K562 (cell line): ENCODE data around the gene GFOD2. TPM values are rescaled to one million over a fixed set of nuclear protein-coding genes. Genes with fewer than 3 reads are reported as not detected.

ENCODE experiments used
- BACH1 ChIP-seq: fragments of 200-800 bp; sonication (Bioruptor generic); IDR thresholded peaks from 2 replicates; pipeline ENCODE4 v1.6.1; 2016; ENCODE audit warnings: missing genetic modification characterization, missing compliant biosample characterization
- BCOR ChIP-seq: fragments of 450-650 bp; IDR thresholded peaks from 2 replicates; pipeline ENCODE4 v1.6.1; 2016
- BRCA1 ChIP-seq, 2 experiments: fragments of 450-650 bp in 1 of 2; sonication (generic) in 1 of 2; formaldehyde crosslinking in 1 of 2; IDR thresholded peaks; 2 replicates each; pipeline versions ENCODE4 v1.5.0 to v1.6.1; 2017 to 2020; ENCODE audit warnings: mild to moderate bottlenecking in 1 of 2, missing genetic modification reagents in 1 of 2
- COPS2 ChIP-seq: fragments of 450-650 bp; conservative IDR thresholded peaks from 2 replicates; pipeline ENCODE4 v1.6.1; 2016; ENCODE audit warnings: mild to moderate bottlenecking, moderate library complexity
- DMBX1 ChIP-seq: fragments of 250-450 bp; sonication (Bioruptor Pico); IDR thresholded peaks from 2 replicates; pipeline ENCODE4 v1.8.0; 2022; ENCODE audit warnings: inconsistent platforms, mild to moderate bottlenecking, moderate library complexity, borderline replicate concordance
- FOXK1 ChIP-seq: sonication (generic); formaldehyde crosslinking; IDR thresholded peaks from 2 replicates; pipeline ENCODE4 v1.8.0; 2022; ENCODE audit warnings: missing genetic modification reagents, mild to moderate bottlenecking, borderline replicate concordance
- HMBOX1 ChIP-seq: sonication (generic); IDR thresholded peaks from 2 replicates; pipeline ENCODE4 v1.6.1; 2016
- ID3 ChIP-seq, 2 experiments: fragments of 250-450 bp in 1 of 2; fragments of 450-650 bp in 1 of 2; sonication (Bioruptor Pico) in 1 of 2; IDR thresholded peaks; 2 replicates each; pipeline versions ENCODE4 v1.6.1 to v1.8.0; 2016 to 2021; ENCODE audit warnings: mild to moderate bottlenecking in 2 of 2, moderate library complexity in 2 of 2, missing compliant biosample characterization in 1 of 2, missing genetic modification characterization in 1 of 2
- KAT2B ChIP-seq: IDR thresholded peaks from one replicate; pipeline ENCODE4 v1.6.1; 2012; ENCODE audit warnings: low read depth, mild to moderate bottlenecking, control low read depth, inconsistent platforms, low read length, moderate library complexity
- KAT8 ChIP-seq: fragments of 450-650 bp; IDR thresholded peaks from 2 replicates; pipeline ENCODE4 v1.6.1; 2016; ENCODE audit warnings: low read depth, mild to moderate bottlenecking
- NR3C1 ChIP-seq: sonication (generic); formaldehyde crosslinking; IDR thresholded peaks from 2 replicates; pipeline ENCODE4 v1.8.1; 2022; ENCODE audit warnings: missing genetic modification reagents
- OTX1 ChIP-seq: fragments of 450-650 bp; formaldehyde crosslinking; IDR thresholded peaks from 2 replicates; pipeline ENCODE4 v1.4.0; 2022; ENCODE audit warnings: mild to moderate bottlenecking
- PKNOX1 ChIP-seq: fragments of 450-650 bp; IDR thresholded peaks from 2 replicates; pipeline ENCODE4 v1.6.1; 2016
- RBM39 ChIP-seq: fragments of 200-400 bp; formaldehyde crosslinking; optimal IDR thresholded peaks from 2 replicates; pipeline ENCODE3; 2018; ENCODE audit warnings: low read depth, low read length
- RCOR1 ChIP-seq, 2 experiments: IDR thresholded peaks; 2 replicates each; pipeline ENCODE4 v1.6.1; 2012; ENCODE audit warnings: low read depth in 2 of 2, low read length in 2 of 2, borderline replicate concordance in 1 of 2, improper control_type of control experiment in 1 of 2
- SAP30 ChIP-seq: fragments of 200-600 bp; sonication (generic); IDR thresholded peaks from 2 replicates; pipeline ENCODE4 v1.6.1; 2012; ENCODE audit warnings: borderline replicate concordance, low read depth, mild to moderate bottlenecking, moderate library complexity, low read length, control low read depth, inconsistent platforms; ENCODE audit not compliant: insufficient read depth, poor library complexity, severe bottlenecking
- SPI1 ChIP-seq: IDR thresholded peaks from 2 replicates; pipeline ENCODE4 v1.6.1; 2011; ENCODE audit warnings: low read depth, low read length, control low read depth, borderline replicate concordance
- SREBF1 ChIP-seq: fragments of 150-350 bp; IDR thresholded peaks from 2 replicates; pipeline ENCODE4 v1.6.1; 2014; ENCODE audit warnings: antibody characterized with exemption, low read depth, low read length, borderline replicate concordance
- TRIM28 ChIP-seq: fragments of 450-650 bp; IDR thresholded peaks from 2 replicates; pipeline ENCODE4 v1.6.1; 2017
- ZBTB17 ChIP-seq: fragments of 450-650 bp; formaldehyde crosslinking; IDR thresholded peaks from 2 replicates; pipeline ENCODE4 v1.4.0; 2020; ENCODE audit warnings: mild to moderate bottlenecking
- ZBTB26 ChIP-seq: fragments of 450-650 bp; formaldehyde crosslinking; IDR thresholded peaks from 2 replicates; pipeline ENCODE4 v1.4.0; 2022; ENCODE audit warnings: missing genetic modification characterization
- ZNF274 ChIP-seq: IDR thresholded peaks from 2 replicates; pipeline ENCODE4 v1.6.1; 2011; ENCODE audit warnings: low read depth, mild to moderate bottlenecking, low read length, moderate library complexity, borderline replicate concordance
- ZNF280A ChIP-seq: fragments of 450-650 bp; IDR thresholded peaks from 2 replicates; pipeline ENCODE4 v1.6.1; 2018; ENCODE audit warnings: mild to moderate bottlenecking, low read depth; ENCODE audit not compliant: partially characterized antibody
- ZNF766 ChIP-seq: fragments of 200-800 bp; sonication (Bioruptor generic); conservative IDR thresholded peaks from 2 replicates; pipeline ENCODE4 v1.6.1; 2016; ENCODE audit warnings: missing genetic modification characterization, missing compliant biosample characterization
- polyA plus RNA-seq, 8 experiments: library from polyadenylated mRNA; depleted of rRNA in 4 of 8; stranded (reverse) in 5 of 8; unstranded in 3 of 8; fragments of >200 nt; fragmentation: Nextera tagmentation in 2 of 8; fragmentation: Illumina TruSeq in 1 of 8; extraction: Ambion mirVana in 2 of 8; extraction: Trizol in 1 of 8; gene quantifications; 2 replicates each; pipeline versions ENCODE4 v1.2.1 to v1.2.3, GENCODE V29; 2011 to 2014; ENCODE audit warnings: inconsistent platforms in 1 of 8, missing spikeins in 1 of 8
- total RNA-seq, 7 experiments: library from RNA; depleted of rRNA in 6 of 7; stranded (reverse); fragments of >200 nt in 6 of 7; fragmentation: Illumina TruSeq in 2 of 7; extraction: Trizol in 2 of 7; gene quantifications; 2 replicates each; pipeline versions ENCODE4 v1.2.1 to v1.2.3, GENCODE V29; 2011 to 2021; ENCODE audit warnings: low replicate concordance in 1 of 7

The GFOD2 gene
- total and polyA plus RNA-seq, 9 of the 15 experiments (the other 6 are each of a cell fraction or from before 2014, with no cell fraction given): 1.9 to 15.8 (median 11.1) TPM

GRCh38 chr16:67652578-67653127, 66.5 kb downstream of the GFOD2 start (continued):
- TF ChIP-seq SREBF1: no peak
- TF ChIP-seq ZNF280A: no peak
- peak; percentile 89 for TF ChIP-seq ZNF766
- no peak for TF ChIP-seq ID3 (CRISPR knock-in tag; IDR thresholded peaks at IDR 0.05)
- no peak for TF ChIP-seq ID3 (tag; IDR thresholded peaks at IDR 0.05)
- TF ChIP-seq COPS2: no peak
- no peak for TF ChIP-seq PKNOX1
- no peak for TF ChIP-seq BACH1 (tag)
- no peak for TF ChIP-seq KAT8
- no peak for TF ChIP-seq DMBX1 (CRISPR knock-in tag)
- no peak for TF ChIP-seq ZNF274
- TF ChIP-seq OTX1 (CRISPR knock-in tag): no peak
- 0 out of 4 replicates have a peak, but pooled peaks of 1 of the 2 experiments have one; percentile 13 for TF ChIP-seq RCOR1 (IDR thresholded peaks at IDR 0.05; ENCODE audit: borderline replicate concordance in 1 of 2, low read depth in 2 of 2, low read length in 2 of 2)
- no peak for TF ChIP-seq KAT2B
- no peak for TF ChIP-seq FOXK1
- no peak for TF ChIP-seq ZBTB26 (CRISPR knock-in tag)
- TF ChIP-seq BRCA1 (IDR thresholded peaks at IDR 0.05): no peak
- no peak for TF ChIP-seq BRCA1 (CRISPR knock-in tag; IDR thresholded peaks at IDR 0.05)
- no peak for TF ChIP-seq SAP30
- TF ChIP-seq BCOR: no peak
- TF ChIP-seq RBM39: no peak
- TF ChIP-seq SPI1: no peak
- TF ChIP-seq HMBOX1: no peak
- TF ChIP-seq NR3C1 (CRISPR knock-in tag): no peak
- no peak for TF ChIP-seq TRIM28
- 0 out of 2 replicates have a peak, but pooled peaks have one; percentile 28 for TF ChIP-seq ZBTB17
